ENCODE data around the gene CHRNB1. TPM values are rescaled to one million over a fixed set of nuclear protein-coding genes. Genes with fewer than 3 reads are reported as not detected.

Gene CHRNB1
- total RNA-seq, 4 donors from 2014 or later, result 7.8 to 16.0 (median 13.6) TPM

DNA sequence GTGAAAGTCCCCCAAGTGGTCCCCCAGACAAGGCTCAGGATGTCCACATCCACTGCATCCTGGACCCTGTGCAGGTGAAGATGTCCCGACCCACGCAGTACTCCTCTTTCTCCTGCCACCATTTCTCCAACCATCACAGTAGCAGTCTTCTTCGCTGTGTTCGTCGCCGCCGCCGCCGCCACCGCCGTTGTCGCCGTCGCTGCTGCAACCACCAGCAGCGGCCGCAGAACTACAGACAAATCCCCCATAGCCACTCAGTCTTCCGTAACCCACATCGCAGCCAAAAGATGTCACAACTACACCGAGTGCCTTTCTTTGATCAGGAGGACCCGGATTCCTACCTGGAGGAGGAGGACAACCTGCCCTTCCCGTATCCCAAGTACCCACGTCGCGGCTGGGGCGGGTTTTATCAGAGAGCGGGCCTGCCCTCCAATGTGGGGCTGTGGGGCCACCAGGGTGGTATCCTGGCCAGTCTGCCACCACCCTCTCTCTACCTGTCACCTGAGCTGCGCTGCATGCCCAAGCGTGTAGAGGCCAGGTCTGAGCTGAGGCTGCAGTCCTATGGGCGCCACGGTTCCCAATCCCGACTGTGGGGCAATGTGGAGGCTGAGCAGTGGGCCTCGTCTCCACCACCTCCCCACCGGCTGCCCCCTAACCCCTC, 18.5 kb upstream of the CHRNB1 start:
- WGBS, 2 donors, result 90 to 95% methylated on average over 32 to 33 of the region's 33 CpGs
- intact Hi-C loops (cut with DNase I; ENCODE audit: low total_unique reads), result loop anchor here (10.0 kb wide), 1 partner anchor 62 kb away; no protein-coding TSS in a partner anchor
- no peak for DNase-seq (ENCODE audit: low spot score in 2 of 2)

DNA sequence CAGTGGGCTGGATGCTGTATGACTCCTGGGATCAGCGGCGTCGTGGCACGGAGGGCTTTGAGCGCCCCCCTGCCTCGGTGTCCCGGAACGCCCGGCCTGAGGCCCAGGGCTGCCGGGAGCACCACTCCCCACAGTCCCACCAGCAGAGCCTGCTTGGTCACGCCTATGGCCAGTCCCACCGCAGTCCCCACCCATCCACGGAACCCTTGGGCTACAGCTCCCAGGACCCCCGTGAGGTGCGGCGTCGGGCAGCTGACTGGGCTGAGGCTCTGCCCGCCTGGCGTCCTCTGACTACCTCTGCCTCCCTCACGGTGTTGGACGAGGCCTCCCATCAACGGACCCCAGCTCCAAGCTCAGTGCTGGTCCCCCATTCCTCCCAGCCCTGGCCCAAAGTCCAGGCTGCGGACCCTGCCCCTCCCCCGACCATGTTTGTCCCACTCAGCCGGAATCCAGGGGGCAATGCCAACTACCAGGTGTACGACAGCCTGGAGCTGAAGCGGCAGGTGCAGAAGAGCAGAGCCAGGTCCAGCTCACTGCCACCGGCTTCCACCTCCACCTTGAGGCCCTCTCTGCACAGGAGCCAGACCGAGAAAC, 17.9 kb upstream of the CHRNB1 start:
- intact Hi-C loops (cut with DNase I; ENCODE audit: low total_unique reads), result loop anchor here (10.0 kb wide), 1 partner anchor 62 kb away; no protein-coding TSS in a partner anchor

More for the DNA sequence above, 18.5 kb upstream of the CHRNB1 start:
- no peak overlapping the region for H3K4me3 ChIP-seq (ENCODE audit: low read depth, poor library complexity, severe bottlenecking)
- TF ChIP-seq, protein P1, sequence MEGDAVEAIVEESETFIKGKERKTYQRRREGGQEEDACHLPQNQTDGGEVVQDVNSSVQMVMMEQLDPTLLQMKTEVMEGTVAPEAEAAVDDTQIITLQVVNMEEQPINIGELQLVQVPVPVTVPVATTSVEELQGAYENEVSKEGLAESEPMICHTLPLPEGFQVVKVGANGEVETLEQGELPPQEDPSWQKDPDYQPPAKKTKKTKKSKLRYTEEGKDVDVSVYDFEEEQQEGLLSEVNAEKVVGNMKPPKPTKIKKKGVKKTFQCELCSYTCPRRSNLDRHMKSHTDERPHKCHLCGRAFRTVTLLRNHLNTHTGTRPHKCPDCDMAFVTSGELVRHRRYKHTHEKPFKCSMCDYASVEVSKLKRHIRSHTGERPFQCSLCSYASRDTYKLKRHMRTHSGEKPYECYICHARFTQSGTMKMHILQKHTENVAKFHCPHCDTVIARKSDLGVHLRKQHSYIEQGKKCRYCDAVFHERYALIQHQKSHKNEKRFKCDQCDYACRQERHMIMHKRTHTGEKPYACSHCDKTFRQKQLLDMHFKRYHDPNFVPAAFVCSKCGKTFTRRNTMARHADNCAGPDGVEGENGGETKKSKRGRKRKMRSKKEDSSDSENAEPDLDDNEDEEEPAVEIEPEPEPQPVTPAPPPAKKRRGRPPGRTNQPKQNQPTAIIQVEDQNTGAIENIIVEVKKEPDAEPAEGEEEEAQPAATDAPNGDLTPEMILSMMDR (IDR thresholded peaks at IDR 0.05), result no peak
- no peak for TF ChIP-seq POLR2A (IDR thresholded peaks at IDR 0.05)

DNA sequence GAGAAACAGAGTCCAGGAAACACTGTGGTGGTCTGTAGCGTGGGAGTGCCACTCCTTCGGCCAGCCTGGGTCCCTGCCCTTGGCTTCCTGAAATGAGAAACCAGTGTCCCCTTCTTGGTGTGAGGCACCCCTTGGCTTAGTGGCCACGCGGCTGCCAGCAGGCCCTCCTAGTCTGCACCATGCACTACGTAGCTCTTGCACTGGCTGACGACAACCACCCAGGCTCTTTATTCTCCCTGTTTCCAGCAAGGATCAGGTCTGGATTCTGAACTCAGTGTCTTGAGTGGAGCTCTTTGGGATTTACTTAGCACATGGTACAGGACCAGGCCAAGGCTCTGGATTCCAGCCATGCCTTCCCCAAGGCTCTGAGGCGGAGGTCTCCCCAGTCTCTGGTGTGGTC, 17.3 kb upstream of the CHRNB1 start:
- no peak for DNase-seq (ENCODE audit: low spot score in 2 of 2)
- TF ChIP-seq, protein P1 (IDR thresholded peaks at IDR 0.05), result no peak
- no peak for TF ChIP-seq POLR2A (IDR thresholded peaks at IDR 0.05)
- intact Hi-C loops (cut with DNase I; ENCODE audit: low total_unique reads), result loop anchor here (10.0 kb wide), 1 partner anchor 63 kb away; no protein-coding TSS in a partner anchor
- 90 to 96% methylated on average over 7 of the region's 7 CpGs for WGBS, 2 donors
- H3K4me3 ChIP-seq (ENCODE audit: low read depth, poor library complexity, severe bottlenecking), result no peak overlapping the region

More for the DNA sequence above, 17.9 kb upstream of the CHRNB1 start:
- DNase-seq (ENCODE audit: low spot score in 2 of 2), result no peak
- 92 to 93% methylated on average over 24 of the region's 29 CpGs for WGBS, 2 donors
- TF ChIP-seq POLR2A (IDR thresholded peaks at IDR 0.05), result no peak
- TF ChIP-seq, protein P1 (IDR thresholded peaks at IDR 0.05), result no peak
- no peak overlapping the region for H3K4me3 ChIP-seq (ENCODE audit: low read depth, poor library complexity, severe bottlenecking)

DNA sequence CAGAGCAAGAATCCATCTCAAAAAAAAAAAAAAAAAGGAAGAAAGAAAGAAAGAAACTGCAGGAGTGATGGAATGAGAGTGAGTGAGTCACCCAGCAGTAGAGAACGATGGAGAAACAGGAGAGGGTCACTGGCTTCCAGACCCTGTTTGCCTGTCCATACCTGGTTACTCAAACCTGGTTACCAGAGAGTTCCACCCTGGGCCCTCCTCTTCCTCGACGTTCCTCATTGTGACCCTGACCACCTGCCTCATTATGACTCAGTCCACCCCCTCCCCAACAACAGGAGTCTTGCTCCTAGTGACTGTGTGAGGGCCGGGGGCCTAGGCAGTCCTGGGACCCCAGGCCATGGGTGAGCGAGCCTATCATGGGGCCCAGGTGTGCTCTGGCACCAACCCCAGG, 16.3 kb upstream of the CHRNB1 start, which contains the start of gene SPEM3:
Gene SPEM3 (plus strand): TSS at position 301 of the 400 bp plus-strand sequence. CDS start 46 bp downstream, at position 347.
- no peak for TF ChIP-seq POLR2A (IDR thresholded peaks at IDR 0.05)
- TF ChIP-seq, protein P1 (IDR thresholded peaks at IDR 0.05), result no peak
- DNase-seq (ENCODE audit: low spot score in 2 of 2), result no peak
- WGBS, 2 donors, result 73 to 76% methylated on average over 5 of the region's 5 CpGs
- H3K4me3 ChIP-seq (ENCODE audit: low read depth, poor library complexity, severe bottlenecking), result no peak within 1 kb of the TSS
- intact Hi-C loops (cut with DNase I; ENCODE audit: low total_unique reads), result loop anchor here (10.0 kb wide), 1 partner anchor 64 kb away; no protein-coding TSS in a partner anchor

DNA sequence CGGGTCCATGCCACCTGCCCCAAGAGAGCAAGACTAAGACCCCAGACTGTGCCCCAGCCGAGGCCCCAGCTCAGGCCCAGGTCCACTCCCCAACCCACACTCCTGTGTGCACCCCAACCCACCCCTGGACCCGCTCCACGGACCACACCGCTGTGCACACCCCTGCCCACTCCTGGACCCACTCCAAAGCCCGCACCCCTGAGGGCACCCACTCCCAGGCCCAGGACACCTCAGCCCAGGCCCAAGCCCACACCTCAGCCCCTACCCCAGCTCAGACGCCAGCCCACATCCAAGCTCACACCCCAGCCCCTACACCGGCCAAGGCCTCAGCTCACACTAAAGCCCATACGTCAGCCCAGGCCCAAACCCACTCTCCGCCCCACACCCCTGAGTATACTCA, 15.1 kb upstream of the CHRNB1 start:
- 90 to 93% methylated on average over 10 of the region's 10 CpGs for WGBS, 2 donors
- intact Hi-C loops (cut with DNase I; ENCODE audit: low total_unique reads), result loop anchor here (10.0 kb wide), 2 partner anchors 65 to 135 kb away; partner anchors contain the start of gene SENP3

More for the DNA sequence above, 15.1 kb upstream of the CHRNB1 start:
- H3K4me3 ChIP-seq (ENCODE audit: low read depth, poor library complexity, severe bottlenecking), result no peak overlapping the region
- DNase-seq (ENCODE audit: low spot score in 2 of 2), result no peak
- TF ChIP-seq POLR2A (IDR thresholded peaks at IDR 0.05), result no peak
- TF ChIP-seq, protein P1 (IDR thresholded peaks at IDR 0.05), result no peak

All from lower leg skin (tissue), 4 donors.